Kidney tubule cell (primary cell): ENCODE results near the gene INO80B.
"Not testable (repeated sequence)": the region's sequence is repeated elsewhere in the genome, so short reads cannot be mapped to it uniquely, and the experiment has no call there.

Experiments used
- DNase-seq: peaks from one replicate; pipeline ENCODE4 v3.0.0-alpha.2; 2018; ENCODE audit warnings: low spot score

INO80B gene

GRCh38 chr2:74454654-74455511 is at the start of gene INO80B:
INO80B (plus strand) TSS chr2:74455087; CDS start chr2:74455117, 30 bp downstream.
- DNase-seq = peak; percentile 98

GRCh38 chr2:74406035-74406434 is 48.9 kb upstream of the INO80B start:
- DNase-seq = peak; percentile 90

DNA sequence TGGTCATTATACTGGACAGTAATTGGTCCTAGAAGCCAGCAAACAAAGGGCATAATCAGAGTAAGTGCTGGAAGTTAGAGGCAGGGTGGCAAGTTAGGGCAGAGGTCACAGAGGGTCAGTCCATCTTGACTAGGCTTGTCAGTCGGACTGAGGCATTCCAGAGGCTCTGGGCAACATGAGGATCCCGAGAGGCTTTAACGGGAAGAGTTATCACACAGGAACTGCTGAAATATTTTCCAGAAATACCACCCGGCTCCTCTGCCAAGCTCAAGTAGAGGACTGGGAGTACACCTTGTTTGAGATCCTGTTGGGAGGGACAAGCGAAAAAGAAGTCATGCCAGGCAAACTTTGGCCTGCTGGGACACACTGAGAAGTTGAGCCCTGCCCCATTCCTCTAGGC is 47.2 kb upstream of the INO80B start:
- DNase-seq = no peak

DNA sequence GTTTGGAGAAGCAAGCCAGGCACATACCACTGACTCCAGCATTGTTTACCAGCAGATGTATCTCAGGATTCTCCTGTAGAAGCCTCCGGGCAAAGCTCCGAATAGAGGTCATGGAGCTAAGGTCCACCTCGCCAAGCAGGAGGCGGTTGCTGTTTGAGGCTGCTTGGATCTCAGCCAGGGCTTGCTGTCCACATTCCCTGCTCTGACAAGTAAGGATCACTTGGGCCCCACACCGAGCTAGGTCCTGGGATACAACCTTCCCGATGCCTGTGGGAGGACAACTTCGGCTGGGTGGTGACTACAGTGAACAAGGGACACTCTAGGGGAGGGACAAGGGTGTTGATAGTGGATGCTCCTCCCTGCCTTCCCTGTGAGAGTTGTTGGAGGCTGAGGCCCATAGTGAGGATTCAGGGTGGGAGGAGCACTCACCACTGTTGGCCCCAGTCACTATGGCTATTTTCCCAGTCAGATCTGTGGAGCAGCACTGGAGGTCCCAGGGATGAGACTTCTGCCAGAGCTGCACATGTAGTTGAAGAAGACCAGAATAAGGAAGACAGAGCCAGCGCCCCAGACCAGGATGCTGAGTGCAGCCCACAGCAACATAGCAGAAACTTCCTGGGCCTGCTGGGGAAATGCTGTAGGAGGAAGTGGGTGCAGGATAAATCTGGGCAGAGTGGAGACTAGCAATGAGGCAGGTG is 41.7 kb upstream of the INO80B start:
- peak; percentile 13 for DNase-seq

- DNase-seq = no peak
These were observed 40.4 kb upstream of the INO80B start for GRCh38 chr2:74414441-74414840.

DNA sequence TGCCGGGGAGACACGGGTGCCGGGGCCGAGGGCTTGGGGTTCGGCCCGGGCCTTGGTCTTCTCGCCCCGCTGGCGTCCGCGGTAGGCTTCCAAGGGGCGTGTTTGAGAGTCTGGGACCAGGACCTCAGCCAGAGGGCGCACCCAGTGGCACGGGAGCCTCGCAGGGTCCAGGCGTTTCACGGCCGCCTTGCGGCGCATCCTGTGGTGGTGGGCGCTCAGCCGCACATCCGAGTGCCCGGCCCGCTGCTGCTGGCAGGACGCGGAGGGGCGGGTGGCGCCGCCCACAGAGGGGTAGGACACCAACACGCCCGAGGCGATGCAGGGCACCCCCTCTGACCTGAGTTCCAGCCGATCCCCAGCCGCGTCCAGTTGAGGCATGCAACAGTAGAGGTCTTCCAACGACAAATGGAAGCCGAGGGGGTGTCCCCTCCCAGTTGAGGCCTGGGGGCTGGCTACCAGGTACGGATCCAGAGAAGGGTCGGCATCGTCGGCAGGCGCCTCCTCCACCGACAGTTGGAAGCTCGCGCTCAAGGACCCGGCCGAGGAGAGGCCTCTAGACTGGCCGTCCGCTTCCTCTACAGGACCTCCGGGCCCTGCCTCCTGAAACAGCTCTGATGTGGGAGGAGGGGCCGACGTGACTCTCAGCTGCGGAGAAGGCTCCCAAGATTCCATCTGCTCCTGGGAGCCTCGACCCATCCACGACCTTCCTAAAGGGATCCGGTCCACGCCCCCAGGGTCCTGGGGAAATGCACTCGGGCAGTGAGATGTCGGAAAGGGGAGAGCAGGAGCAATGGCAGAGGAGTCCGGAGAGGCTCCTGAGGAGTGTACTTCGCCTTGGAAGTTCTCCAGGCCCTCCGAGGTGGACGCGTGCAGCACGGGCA is 39.8 kb upstream of the INO80B start:
- peak; percentile 25 for DNase-seq

DNA sequence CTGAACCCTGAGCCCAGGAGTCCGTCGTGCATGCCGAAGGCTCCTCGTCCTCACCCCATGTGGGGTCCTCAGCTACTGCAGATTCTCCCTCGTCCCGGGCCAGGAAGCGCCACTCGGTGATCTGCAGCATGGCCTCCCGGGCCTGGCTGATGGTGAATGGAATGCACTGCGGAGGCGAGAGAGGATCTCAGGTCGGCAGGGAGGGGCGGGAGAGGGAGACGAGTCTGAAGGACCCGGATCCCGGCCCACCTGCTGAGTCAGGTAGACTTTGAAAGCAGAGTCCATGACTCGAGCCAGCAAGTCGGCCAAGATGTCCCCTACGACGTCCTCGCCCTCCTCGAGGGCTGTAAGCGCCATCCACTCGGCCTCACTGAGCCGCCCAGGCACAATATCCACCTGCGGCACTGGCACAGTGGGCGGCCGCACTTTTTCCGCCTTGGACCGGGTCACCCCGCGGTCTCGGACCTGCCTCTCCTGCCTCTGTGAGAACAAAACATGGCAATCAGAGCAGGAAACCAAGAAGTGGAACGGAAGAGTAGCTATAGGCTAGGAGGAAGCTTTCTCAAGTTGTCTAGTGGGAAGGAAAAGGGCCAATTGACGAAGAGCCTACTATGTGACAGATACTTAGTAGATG is 39.0 kb upstream of the INO80B start:
- DNase-seq = no peak

GRCh38 chr2:74416778-74417177 is 38.1 kb upstream of the INO80B start:
- no peak for DNase-seq

DNA sequence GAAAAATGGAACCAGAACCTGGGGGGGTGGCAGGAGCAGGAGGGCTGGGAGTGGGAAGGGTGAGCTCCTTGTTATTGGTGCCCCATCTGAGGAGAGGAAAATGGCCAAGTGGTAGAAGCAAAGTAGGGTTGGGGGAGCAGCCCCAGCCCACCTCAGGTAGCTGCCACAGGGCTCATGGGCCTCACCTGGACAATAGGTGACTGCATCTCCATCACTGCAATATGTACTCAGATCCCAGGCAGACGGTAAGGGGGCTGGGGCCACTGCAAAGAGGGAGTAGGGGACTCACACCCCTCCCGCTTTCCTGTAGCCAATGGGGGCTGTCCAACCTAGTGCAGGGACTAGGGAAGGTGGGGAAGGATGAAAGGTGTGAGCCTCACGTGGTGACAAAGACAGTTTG is 37.7 kb upstream of the INO80B start:
- DNase-seq = no peak

DNA sequence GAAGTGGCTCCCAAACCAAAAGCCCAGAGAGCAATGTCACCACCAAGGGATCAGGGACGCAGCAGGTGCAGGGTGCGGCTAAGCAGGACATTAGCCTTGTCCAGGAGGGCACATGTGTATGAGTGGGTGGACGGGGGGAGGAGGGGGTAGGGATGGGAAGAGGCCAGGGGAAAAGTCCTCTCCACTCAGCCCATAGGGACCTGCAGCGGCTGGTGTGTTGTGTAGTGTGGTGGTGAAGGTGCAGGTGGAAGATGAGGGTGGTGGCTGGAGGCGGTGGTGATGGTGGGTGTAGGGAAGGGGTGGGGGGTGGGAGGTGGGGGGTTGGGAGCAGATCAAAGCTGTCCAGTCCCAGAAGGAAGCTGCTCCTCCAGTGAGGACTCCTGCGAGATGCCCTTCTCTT is 37.1 kb upstream of the INO80B start:
- no peak for DNase-seq

DNA sequence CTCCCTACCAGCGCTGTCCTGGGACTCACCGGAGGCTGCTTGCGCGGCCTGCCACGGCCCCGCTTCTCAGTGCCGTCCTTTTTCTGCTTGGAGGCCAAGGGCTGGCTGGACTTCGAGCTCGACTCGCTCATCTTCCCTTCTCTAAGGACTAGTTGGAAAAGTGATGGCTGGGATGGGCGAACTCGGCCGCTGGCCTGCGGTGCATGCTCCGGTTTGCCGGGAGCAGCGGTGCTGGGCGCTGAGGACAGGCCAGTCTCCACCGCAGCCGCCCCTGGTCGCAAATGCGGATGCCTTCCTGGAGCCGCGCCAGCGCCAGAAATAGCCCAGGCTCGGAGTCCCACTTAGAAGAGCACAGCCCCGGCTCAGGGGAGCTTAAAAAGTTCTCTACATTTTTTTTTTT is 36.6 kb upstream of the INO80B start:
- DNase-seq = no peak

GRCh38 chr2:74419345-74419744 is 35.5 kb upstream of the INO80B start:
- DNase-seq = no peak

GRCh38 chr2:74420006-74420405 is 34.9 kb upstream of the INO80B start:
- no peak for DNase-seq

GRCh38 chr2:74420443-74421103 is 34.3 kb upstream of the INO80B start:
- not testable (repeated sequence) for DNase-seq

DNA sequence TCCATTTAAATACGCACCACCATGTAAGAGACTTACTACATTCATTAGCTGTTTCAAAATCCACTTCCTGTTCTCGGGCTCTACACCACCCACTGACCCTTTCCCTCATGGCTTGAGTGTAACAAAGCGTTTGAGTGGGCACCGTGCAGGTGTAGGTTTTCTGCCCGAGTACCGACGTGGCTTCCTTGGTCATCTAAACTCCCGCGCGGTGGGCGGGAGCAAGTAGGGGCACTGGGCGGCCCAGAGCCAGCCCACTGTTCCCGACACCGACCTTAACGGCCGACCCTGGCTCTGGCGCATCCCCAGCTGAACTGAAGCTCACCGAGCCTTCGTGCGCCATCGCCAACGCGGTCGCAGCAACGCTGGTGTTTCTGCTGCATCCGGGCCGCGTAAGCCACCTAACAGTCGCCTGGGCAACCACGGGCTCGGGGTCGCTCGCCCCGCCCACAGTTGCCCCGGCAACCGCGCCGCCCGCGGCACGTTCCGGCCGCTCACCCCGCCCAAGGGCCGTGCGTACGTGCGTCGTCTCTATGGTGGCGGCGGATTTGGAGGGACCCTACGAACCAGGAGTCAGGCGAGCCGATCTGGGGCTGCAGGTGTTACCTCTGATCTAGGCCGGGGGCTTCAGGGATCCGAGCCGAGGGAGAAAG is 33.5 kb upstream of the INO80B start, which contains the start of the genes C2orf81 and WDR54:
TSS of gene C2orf81 (minus strand) at position 399 of the 650 bp plus-strand sequence. CDS start at position 340, 59 bp downstream.
TSS of gene WDR54 (plus strand) at position 510 of the 650 bp plus-strand sequence. CDS start 424 bp downstream, outside the sequence.
- peak; percentile 94 for DNase-seq

GRCh38 chr2:74423231-74424095 is 31.4 kb upstream of the INO80B start:
- DNase-seq = no peak

DNA sequence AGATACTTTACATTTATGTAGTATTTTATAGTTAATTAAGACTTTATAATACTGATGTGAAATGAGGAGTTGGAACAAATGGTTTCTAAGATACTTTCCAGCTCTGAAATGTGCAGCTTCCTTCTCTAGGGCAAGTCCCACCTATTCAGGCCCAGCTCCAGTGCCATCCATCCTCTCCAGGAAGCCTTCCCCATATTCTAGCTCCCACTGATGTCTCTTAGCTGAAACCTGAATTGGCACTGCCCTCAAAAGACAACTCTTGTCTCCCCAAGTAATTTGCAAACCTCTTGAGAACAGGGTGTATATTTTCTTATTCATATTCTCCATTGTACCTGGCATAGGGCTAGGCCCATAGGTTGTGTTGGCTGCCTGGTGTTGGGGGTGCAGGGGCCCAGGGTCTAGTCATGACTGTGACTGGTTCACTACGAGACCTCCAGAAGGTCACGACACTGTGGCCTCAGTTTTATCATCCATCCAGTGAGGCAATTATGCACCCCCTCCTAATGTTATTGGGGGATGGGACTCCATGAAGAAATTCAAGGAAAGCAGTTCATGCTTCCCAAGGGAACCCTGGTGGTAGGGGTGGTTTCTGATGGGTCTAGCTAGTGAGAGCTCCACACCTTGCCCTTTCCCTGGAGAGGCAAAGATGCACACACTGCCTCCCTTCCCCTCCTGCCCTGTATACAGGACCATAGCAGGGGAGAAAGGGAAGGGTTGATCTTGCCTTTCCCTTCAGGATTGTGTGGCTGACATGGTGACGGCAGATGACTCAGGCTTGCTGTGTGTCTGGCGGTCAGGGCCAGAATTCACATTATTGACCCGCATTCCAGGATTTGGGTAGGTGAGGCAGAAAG is 30.5 kb upstream of the INO80B start:
- no peak for DNase-seq

DNA sequence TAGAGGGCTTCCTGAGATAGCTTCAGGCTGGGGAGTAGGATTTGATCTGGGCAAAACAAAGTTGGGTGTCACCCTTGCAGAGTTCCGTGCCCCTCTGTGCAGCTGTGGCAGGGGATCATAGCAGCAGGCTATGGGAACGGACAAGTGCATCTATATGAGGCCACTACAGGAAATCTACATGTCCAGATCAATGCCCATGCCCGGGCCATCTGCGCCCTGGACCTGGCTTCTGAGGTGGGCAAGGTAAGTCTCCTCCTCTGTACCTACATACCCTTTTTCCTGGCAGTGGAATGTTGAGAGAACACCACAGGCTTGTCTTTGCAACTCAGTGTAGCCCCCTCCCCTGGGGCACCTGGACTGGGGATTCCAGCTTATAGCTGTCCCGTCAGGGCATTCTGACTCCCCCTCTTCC is 29.9 kb upstream of the INO80B start:
- DNase-seq = no peak

DNA sequence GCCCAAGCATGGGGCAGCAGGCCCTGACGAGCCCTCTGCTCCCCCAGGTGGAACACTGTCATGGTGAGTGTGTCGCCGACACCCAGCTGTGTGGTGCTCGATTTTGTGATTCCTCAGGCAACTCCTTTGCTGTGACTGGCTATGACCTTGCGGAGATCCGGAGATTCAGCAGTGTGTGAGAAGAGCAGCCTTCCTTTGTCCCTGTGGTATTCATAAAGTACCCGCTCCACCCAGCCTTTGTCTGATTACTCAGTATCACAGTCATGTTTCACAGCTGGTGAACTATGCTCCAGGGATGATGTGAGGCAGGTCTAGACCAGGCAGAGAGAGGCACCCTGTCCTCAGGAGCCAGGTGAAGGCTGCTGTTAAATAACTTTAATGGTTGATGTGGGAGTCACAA is 29.4 kb upstream of the INO80B start:
- DNase-seq = peak; percentile 84
